ENCODE data around the gene SEMA6B. TPM values are rescaled to one million over a fixed set of nuclear protein-coding genes. Genes with fewer than 3 reads are reported as not detected.
A peak's percentile ranks its signal among the peaks of the same experiment; 100 is the strongest.

Gene SEMA6B
- total RNA-seq, 6 donors from 2014 or later: 3.4 to 33.1 (median 7.6) TPM

DNA sequence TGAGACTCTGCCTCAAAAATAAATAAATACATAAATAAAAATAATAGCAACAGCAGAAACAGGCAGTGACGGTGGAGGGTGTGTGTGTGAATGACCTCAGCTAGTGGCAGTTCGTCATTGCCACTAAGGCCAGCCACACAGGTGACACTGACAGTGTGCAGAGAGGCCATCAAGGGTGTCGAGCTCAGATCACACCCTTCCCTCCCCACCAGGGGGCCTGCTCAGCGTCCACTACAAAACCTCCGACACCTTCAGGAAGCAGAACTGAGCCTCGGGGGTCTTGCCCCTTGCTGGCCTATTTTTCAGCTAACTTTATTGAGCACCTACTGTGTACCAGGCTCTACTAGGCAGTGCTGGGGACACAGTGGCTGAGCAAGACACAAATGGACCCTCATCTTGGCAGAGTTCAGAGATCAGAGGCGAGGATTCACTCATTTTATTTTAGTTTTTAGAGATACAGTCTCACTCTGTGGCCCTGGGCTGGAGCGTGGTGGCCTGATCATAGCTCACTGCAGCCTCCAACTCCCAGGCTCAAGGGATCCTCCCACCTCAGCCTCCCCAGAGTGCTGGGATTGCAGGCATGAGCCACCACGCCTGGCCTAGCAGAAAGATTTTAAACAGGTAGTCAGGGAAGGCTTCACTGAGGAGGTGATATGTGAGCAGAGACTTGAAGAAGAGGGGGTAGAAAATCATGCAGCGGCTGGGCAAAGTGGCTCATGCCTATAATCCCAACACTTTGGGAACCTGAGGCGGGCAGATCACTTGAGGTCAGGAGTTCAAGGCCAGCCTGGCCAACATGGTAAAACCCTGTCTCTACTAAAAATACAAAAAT is 30.3 kb upstream of the SEMA6B start:
- DNase-seq: no peak
- H3K9me3 ChIP-seq: no peaks in the 10 kb centered on the region
- peaks cover 0 to 13% (median 7%) of the 10 kb centered on the region in 4 donors for H3K27me3 ChIP-seq
- no peak overlapping the region for H3K4me3 ChIP-seq
- no peak overlapping the region for H3K27ac ChIP-seq
- 53 to 61% methylated on average over 11 of the region's 11 CpGs for WGBS, 2 donors
- no peaks in the 10 kb centered on the region for H3K36me3 ChIP-seq
- TF ChIP-seq POLR2A (IDR thresholded peaks at IDR 0.05): no peak
- TF ChIP-seq, protein P1, sequence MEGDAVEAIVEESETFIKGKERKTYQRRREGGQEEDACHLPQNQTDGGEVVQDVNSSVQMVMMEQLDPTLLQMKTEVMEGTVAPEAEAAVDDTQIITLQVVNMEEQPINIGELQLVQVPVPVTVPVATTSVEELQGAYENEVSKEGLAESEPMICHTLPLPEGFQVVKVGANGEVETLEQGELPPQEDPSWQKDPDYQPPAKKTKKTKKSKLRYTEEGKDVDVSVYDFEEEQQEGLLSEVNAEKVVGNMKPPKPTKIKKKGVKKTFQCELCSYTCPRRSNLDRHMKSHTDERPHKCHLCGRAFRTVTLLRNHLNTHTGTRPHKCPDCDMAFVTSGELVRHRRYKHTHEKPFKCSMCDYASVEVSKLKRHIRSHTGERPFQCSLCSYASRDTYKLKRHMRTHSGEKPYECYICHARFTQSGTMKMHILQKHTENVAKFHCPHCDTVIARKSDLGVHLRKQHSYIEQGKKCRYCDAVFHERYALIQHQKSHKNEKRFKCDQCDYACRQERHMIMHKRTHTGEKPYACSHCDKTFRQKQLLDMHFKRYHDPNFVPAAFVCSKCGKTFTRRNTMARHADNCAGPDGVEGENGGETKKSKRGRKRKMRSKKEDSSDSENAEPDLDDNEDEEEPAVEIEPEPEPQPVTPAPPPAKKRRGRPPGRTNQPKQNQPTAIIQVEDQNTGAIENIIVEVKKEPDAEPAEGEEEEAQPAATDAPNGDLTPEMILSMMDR (IDR thresholded peaks at IDR 0.05): peak in 1 of 6 experiments; percentile 22
- no peak for ATAC-seq (ENCODE audit: low FRiP score in 2 of 2)
- H3K4me1 ChIP-seq: peaks cover under 1 to 2% (median 2%) of the 10 kb centered on the region in 4 donors

DNA sequence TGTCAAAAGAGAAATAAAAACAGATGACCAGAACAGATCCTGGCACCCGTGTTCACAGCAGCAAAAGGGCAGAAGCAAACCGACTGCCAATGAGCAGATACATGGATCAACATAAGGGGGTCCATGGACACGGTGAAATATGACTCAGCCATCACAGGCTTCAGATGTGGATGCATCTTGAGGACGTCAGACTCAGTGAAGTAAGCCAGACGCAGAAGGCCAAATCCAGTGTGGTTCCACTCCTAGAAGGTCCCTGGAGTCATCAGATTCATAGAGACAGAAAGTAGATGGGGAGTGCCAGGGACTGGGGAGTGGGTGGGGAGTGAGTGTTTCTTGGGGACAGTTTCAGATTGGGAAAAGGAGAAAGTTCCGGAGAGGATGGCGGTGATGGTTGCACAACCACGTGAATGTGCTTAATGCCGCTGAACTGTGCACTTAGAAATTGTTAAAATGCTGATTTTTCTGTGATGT is 28.8 kb upstream of the SEMA6B start:
- Histone ChIP-seq H3K4me3 (no peak overlapping the region), H3K27me3 (peaks cover 0 to 26% (median 19%) of the 10 kb centered on the region in 4 donors), H3K4me1 (peaks cover 10 to 14% (median 11%) of the 10 kb centered on the region in 4 donors), H3K9me3 (no peaks in the 10 kb centered on the region), H3K36me3 (no peaks in the 10 kb centered on the region), H3K27ac (no peak overlapping the region)
- ATAC-seq (ENCODE audit: low FRiP score in 2 of 2): no peak
- no peak for TF ChIP-seq POLR2A (IDR thresholded peaks at IDR 0.05)
- no peak for TF ChIP-seq EP300 (IDR thresholded peaks at IDR 0.05)
- TF ChIP-seq, protein P1 (IDR thresholded peaks at IDR 0.05): no peak
- no peak for TF ChIP-seq POLR2AphosphoS5 (IDR thresholded peaks at IDR 0.05)
- DNase-seq: no peak
- 57 to 60% methylated on average over 9 of the region's 9 CpGs for WGBS, 2 donors

DNA sequence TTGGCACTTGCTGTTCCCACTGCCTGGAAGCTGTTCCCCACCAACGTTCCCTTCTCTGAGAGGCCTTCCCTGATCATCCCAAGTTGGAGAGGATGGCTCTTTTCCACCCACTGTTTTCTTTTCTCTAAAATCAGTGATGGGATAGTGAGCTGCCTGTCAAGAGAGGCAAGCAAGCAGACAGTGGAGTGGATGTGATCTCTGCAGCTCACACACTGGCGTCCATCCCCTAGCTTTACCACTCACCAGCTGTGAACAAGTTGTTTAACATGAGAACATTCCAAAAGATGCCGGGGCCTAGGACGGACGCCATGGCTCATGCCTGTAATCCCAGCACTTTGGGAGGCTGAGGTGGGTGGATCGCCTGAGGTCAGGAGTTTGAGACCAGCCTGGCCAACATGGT is 28.0 kb upstream of the SEMA6B start:
- 85 to 89% methylated on average over 6 of the region's 6 CpGs for WGBS, 2 donors
- TF ChIP-seq POLR2A (IDR thresholded peaks at IDR 0.05) (no peak), POLR2AphosphoS5 (IDR thresholded peaks at IDR 0.05) (no peak), EP300 (IDR thresholded peaks at IDR 0.05) (no peak)
- TF ChIP-seq, protein P1 (IDR thresholded peaks at IDR 0.05): no peak
- H3K27ac ChIP-seq: no peak overlapping the region
- no peak overlapping the region for H3K4me3 ChIP-seq
- H3K9me3 ChIP-seq: no peaks in the 10 kb centered on the region
- peaks cover 10 to 14% (median 11%) of the 10 kb centered on the region in 4 donors for H3K4me1 ChIP-seq
- ATAC-seq (ENCODE audit: low FRiP score in 2 of 2) (no peak), DNase-seq (no peak)
- peaks cover 0 to 26% (median 21%) of the 10 kb centered on the region in 4 donors for H3K27me3 ChIP-seq
- no peaks in the 10 kb centered on the region for H3K36me3 ChIP-seq

DNA sequence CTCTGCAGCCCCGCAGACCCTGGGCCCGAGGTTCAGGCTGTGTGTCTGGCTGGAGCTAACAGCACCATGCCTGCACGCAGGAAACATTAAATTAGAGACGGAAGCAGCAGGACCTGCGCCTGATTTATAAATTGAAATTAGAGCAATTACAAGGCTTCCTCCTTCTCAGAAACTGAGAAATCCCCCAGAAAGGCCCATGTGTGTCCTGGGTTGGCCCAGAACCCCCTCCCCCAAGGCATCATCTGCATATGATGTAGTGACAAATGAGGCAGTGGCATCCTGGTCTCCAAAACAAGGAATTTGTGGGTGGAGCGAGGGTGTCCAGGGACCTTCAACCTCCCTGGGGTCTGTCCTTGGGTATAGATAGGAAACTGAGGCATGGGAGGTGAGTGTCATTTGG is 27.2 kb upstream of the SEMA6B start:
- TF ChIP-seq EP300 (IDR thresholded peaks at IDR 0.05) (no peak), POLR2A (IDR thresholded peaks at IDR 0.05) (no peak), POLR2AphosphoS5 (IDR thresholded peaks at IDR 0.05) (no peak)
- TF ChIP-seq, protein P1 (IDR thresholded peaks at IDR 0.05): no peak
- WGBS, 2 donors: 72 to 82% methylated on average over 5 to 6 of the region's 6 CpGs
- H3K9me3 ChIP-seq: no peaks in the 10 kb centered on the region
- DNase-seq (no peak), ATAC-seq (ENCODE audit: low FRiP score in 2 of 2) (no peak)
- H3K27ac ChIP-seq: no peak overlapping the region
- H3K4me3 ChIP-seq: no peak overlapping the region
- H3K4me1 ChIP-seq: peaks cover 10 to 17% (median 11%) of the 10 kb centered on the region in 4 donors
- peaks cover 0 to 33% (median 26%) of the 10 kb centered on the region in 4 donors for H3K27me3 ChIP-seq
- no peaks in the 10 kb centered on the region for H3K36me3 ChIP-seq
